ENCODE measurements around the gene NAPSA.

- TF ChIP-seq CTCF (IDR thresholded peaks at IDR 0.05; ENCODE audit: poor library complexity, severe bottlenecking): no peak
- no peak for TF ChIP-seq EP300 (conservative IDR thresholded peaks at IDR 0.05; ENCODE audit: poor library complexity, severe bottlenecking)
- TF ChIP-seq EZH2 (IDR thresholded peaks at IDR 0.05; ENCODE audit: borderline replicate concordance, insufficient read depth, low read length, poor library complexity, severe bottlenecking): no peak
- TF ChIP-seq REST (IDR thresholded peaks at IDR 0.05; ENCODE audit: borderline replicate concordance): no peak
- no peak for TF ChIP-seq RAD21 (conservative IDR thresholded peaks at IDR 0.05)
- no peak for TF ChIP-seq TAF1 (IDR thresholded peaks at IDR 0.05; ENCODE audit: low read depth)
- TF ChIP-seq SMC3 (conservative IDR thresholded peaks at IDR 0.05; ENCODE audit: poor library complexity): no peak
These were observed 30.6 kb downstream of the NAPSA start for GRCh38 chr19:50334741-50335421.
